ENCODE data around the gene SPNS2.

SPNS2 gene

GRCh38 chr17:4480929-4481898 is 17.5 kb upstream of the SPNS2 start:
- DNase-seq: peak; percentile 42

GRCh38 chr17:4482338-4483011 is 16.2 kb upstream of the SPNS2 start:
- DNase-seq: peak; percentile 10

GRCh38 chr17:4483012-4483840 is 15.5 kb upstream of the SPNS2 start:
- DNase-seq: peak; percentile 83

GRCh38 chr17:4485676-4486646 is 12.7 kb upstream of the SPNS2 start:
- DNase-seq: no peak

- no peak for DNase-seq
These were observed 11.4 kb upstream of the SPNS2 start for GRCh38 chr17:4487296-4487695.

- DNase-seq: no peak
These were observed 10.6 kb upstream of the SPNS2 start for GRCh38 chr17:4487820-4488716.

- no peak for DNase-seq
These were observed 9.6 kb upstream of the SPNS2 start for GRCh38 chr17:4488989-4489595.

- DNase-seq: no peak
These were observed 8.5 kb upstream of the SPNS2 start for GRCh38 chr17:4490109-4490591.

GRCh38 chr17:4490637-4491061 is 8.0 kb upstream of the SPNS2 start:
- no peak for DNase-seq

- DNase-seq: peak; percentile 70
These were observed 5.7 kb upstream of the SPNS2 start for GRCh38 chr17:4492721-4493561.

- peak; percentile 19 for DNase-seq
These were observed 1.4 kb upstream of the SPNS2 start for GRCh38 chr17:4497101-4497824.

GRCh38 chr17:4499431-4500190 is 930 bp downstream of the SPNS2 start:
- DNase-seq: peak; percentile 55

GRCh38 chr17:4500191-4500571 is 1.5 kb downstream of the SPNS2 start:
- DNase-seq: peak; percentile 26

GRCh38 chr17:4501295-4501949 is 2.7 kb downstream of the SPNS2 start:
- DNase-seq: no peak

GRCh38 chr17:4502466-4503154 is 3.9 kb downstream of the SPNS2 start:
- DNase-seq: peak; percentile 30

GRCh38 chr17:4503283-4504025 is 4.8 kb downstream of the SPNS2 start:
- DNase-seq: no peak
